HT1080 (cell line): ENCODE results near the gene CDC45. TPM values are rescaled to one million over a fixed set of nuclear protein-coding genes. Genes with fewer than 3 reads are reported as not detected.

Experiments used
- DNase-seq: peaks from one replicate; pipeline ENCODE4 v3.0.0-alpha.2; 2015; ENCODE audit warnings: low read depth
- total RNA-seq: library from RNA; depleted of rRNA; stranded (reverse); fragments of >200 nt; shearing (Covaris generic); gene quantifications from 2 replicates; pipeline ENCODE4 v1.2.3, GENCODE V29; 2014

Gene CDC45
- total RNA-seq, 1 experiment from 2014 or later, result 56.6 TPM

DNA sequence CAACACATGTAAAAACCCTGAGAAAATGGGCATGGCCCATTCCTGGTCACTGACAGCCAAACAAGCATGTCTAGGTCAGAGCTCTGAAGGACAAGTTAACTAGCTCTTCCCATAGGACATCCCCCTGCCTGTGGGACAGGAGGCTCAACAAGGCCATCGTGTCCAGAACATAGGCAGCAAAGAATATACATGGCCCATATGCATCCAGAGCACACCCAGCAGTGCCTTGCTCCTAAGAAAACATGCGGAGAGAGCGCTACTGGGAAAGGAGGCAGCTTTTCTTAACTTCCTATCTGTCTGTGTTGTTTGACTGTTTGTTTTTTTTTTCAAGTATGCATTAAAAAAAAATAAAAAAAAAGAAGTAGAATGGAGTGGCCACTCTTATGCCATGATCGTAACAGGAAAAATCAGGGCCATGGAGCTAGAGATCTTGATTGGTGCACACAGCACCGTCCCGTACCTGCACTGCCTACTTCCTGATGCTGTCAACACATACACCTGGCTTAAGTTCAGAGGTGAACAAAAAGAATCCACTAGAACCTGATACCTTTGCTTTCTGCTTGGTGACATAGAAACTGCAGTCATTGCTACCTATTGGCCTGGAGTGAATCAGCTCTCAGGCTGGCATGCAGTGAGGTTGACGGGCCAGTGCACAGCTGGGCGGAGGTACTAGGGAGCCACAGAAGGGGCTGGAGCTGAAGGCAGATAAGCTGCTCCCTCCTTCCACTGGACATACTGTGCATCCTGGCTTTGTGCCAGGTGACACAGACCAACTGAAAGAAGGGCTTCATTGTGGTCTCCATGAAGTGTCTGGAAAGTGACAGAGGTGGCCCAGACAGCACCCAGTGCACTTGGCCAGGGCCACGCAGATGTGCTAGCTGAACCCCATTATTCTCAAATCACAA lies 12.6 kb upstream of the CDC45 start:
- DNase-seq, result no peak

DNA sequence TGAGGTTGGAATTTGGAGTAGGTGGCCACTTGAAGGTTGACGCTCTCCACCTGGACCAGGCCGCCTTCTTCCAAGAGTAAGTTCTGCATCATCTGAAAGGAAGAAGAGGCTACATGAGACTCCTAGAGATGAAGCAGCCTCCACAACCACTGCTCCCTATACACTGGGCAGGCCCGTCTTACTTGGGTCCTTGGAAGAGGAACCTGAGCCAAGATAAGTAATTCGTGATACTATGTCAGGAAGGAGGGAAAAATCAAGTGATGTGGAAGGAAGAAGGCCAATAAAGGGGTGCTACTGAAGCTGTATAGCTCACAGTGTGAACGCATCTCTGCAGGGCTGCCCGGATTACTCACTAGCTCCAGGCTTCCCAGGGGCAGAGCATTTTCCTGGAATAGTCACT lies 11.8 kb upstream of the CDC45 start:
- DNase-seq, result no peak

DNA sequence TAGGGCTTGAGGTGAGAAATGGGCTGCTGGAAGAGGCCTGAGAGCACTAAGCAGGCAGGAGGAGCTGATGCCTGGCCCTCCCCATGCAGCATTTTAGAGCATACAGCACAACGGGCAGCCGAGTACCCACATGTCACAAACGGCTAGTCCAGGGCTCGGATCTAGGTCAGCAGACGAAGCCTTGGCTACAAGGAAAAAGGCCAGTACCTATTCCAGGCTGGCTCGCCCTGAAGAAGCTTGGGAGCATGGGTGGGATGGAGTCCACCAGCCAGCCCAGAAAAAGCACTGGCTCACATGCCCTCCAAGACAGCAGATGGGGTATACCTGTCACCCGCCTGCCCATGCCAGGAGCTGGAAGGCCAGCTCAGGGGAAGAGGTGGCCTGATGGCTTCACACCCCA lies 10.3 kb upstream of the CDC45 start:
- no peak for DNase-seq

DNA sequence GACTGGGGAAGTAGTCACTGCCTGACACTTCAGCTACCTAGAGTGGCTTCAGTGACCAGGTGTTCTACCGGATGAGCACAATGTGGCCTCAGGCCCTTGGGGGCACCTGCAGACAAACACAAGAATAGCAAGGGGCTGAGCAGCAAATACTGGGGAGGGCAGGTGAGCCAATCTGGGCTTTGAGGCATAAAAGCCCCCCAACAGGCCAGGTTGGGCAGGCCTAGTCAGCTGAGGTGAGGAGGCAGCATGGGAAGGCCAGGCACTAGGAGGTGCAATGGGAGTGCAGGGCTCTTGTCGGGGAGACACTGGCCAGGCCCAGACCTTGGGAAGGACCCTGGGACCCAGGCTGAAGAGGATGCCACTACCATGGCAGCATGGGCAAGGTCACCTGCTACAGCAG lies 9.7 kb upstream of the CDC45 start:
- no peak for DNase-seq

DNA sequence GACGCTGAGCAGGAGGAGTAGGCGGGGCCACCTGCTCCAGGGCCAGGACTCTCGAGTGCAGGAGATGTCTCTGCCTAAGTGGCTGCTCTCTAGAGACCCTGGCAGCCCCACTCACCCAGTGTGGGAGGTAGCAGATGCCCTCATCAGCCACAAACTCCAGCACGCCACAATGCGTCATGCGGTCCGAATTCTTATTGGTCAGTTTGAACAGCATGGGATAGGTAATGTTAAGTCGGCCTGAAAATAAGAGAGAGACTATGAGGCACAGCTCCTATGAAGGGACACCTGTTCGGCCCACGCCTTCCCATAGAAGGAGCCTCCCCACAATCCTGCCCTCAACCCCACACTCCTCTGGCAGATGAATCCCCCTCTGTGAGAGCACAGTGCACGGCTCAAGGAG lies 8.1 kb upstream of the CDC45 start:
- no peak for DNase-seq

DNA sequence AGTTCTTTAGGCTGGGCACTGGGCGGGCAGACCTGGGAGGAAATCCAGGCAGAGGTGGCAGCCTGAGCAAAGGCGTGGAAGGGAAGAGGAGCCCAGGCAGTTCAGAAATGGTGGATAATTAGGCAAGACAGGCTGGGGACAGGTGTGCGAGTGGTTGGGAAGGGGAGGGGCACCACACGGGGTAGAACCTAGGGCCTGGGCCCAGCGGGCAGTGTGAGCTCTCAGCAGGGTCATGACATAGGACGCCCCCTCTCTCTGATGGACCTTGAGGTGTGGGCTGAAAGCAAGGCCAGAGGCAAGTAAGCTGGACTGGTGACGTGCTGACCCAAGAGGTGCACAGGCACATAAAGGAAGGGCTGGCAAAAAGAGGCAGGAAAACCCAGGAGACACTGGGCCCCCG lies 7.5 kb upstream of the CDC45 start:
- no peak for DNase-seq

DNA sequence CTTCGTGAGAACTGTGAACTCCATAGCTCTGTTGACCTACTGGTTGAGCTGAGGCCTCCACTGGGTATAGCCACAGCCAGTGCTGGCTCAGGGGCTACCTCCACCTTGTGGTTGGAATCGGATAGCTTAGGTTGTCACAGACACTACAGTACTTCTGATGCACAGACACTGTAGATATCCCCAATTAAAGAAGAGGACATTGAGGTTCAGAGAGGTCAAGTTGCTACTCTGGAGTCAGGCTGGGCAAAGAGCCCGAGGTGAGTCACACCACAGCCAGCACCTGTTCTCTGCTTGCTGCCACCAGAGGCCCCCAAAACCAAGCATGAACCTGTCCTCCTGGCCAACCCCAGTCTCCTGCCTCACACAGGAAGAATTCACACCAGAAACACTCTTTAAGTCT lies 6.1 kb upstream of the CDC45 start:
- no peak for DNase-seq

DNA sequence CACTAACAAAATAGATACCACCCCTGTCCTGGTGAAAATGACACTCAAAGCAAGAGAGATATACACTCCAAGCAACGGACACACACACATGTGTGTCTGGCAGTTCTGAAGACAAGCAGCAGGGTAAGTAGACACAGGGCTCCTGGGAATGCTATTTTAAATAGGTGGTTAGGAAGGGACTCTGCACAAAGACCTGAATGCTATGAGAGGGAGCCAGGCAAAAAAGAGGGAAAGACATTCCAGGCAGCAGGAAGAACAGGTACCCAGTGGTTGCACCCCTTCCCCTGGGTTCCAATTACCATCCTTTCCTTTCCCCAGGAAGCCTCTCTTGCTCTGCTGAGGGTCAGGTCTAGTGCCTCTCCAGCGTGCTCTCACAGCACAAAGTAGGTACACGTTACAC lies 3.7 kb upstream of the CDC45 start:
- no peak for DNase-seq

DNA sequence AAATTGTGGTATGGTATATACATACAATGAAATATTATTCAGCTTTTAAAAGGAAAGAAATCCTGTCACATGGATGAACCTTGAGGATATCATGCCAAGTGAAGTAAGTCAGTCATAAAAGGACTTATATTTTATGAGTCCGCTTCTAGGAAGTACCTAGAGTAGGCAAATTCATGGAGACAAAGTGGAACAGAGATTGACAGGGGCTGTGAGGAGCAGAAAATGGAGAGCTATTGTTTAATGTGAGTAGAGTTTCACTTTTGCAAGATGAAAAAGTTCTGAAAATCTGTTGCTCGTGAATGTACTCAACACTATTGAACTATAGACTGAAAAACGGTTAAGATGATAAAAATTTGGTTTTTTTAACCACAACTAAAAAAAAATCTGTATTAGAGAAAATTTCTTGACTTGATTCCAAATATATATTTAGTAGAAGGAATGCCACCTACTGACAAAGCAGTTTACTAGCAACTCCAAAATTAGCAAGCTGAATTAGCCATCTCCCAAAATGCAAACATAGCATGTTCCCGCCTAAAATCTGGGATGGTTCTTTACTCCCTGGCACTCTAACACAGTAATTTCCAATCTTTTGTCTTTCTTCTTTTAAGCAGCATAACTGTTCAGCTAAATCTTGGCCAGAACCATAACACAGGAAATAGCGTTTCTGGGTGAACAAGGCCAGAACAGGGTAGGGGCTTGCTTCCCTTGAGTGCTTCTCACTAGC lies 2.2 kb upstream of the CDC45 start:
- DNase-seq, result no peak

DNA sequence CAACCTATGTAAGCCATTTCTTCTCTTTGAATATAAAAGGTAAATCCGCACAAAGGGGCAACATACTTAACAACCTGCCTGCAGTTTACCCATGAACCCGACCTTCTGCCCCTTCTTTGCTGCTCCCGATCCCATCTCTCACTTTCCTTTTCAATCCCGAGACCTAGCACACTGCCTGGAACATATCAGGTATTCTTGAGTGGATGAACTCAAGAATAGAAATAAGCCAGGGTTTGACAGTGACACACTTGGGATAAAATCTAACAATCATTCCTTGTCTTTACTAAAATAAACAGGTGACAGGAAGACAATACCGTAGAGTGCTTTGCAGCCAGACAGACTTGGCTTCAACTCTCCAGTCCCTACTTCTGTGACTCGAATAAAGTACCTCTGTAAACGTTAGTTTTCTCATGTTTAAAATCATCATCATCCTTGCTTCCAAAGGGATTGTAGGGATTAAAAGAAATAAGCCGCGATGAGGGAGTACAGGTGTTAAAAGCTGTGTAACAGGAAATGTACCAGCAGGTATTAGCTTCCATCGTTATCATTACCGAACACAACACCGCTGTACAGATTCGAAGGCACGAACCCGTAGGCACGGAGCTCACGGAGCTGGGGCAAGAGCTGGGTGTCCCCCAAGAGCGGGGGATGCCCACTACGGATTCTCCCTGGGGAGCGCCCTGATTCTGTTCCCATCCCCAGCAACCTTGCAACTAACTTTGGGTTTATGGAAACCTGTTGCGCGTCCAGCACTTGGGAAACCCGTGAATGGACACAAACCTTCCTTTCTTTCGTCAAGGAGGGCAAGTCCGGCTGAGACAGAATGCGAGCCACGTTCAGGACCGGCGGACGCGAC lies 1.4 kb upstream of the CDC45 start:
- no peak for DNase-seq

DNA sequence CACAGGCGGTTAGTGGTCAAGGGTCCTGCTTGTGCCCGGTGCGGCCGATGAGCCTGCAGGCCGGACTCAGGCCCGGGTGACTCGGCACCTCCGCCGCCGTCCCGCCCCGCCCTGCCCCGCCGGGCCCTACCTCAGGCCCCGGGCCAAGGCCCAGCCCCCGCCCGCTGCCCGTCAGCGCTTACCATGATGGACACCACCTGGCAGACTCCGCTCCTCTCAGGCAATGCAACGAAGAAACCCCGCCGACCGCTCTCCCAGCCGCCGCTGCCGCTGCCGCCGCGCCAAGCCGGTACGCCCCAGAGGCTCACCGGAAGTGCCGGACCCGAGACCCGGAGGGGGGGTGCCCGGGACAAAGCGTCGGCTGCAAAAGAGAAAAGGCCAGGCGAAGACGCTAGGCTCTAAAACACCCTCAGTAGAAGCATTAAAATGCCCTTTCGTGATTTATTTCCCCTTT lies 792 bp upstream of the CDC45 start, which contains the start of gene UFD1:
Gene UFD1, minus strand, starts transcription at position 293 of the 454 bp plus-strand sequence. Its CDS starts 108 bp downstream, at position 185.
- peak; percentile 78 for DNase-seq

DNA sequence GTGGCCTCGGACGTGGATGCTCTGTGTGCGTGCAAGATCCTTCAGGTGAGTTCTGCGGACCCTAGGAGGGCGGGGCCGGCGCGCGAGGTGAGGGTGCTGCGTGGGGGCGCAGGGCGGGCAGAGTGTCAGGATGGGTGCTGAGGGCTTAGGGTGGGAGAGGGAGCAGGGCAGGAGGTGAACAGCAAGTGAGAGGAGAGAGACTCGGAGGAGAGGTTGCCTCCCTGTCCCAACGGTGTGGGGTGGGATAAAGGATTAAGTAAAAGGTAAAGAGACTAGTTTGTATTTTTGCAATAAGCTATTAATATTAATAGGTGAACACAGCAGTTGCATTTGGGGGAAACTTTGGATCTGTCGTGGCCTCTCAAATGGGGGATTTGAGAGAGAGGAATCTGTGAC lies 451 bp downstream of the CDC45 start:
- DNase-seq, result no peak

DNA sequence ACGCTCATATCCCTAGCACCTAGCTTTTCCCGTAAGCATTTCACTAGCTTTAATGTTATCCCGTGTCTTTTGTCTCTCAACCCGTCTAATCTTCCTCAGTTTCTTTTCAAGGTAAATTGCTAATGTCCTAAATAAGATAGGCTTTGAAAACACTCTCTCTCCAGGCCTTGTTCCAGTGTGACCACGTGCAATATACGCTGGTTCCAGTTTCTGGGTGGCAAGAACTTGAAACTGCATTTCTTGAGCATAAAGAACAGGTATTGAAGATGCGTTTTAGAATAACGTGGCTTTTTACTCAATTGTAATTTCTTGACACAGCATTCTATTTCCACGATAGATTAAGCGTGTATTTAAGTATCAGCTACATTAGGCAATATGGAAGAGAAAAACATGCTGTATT lies 1.1 kb downstream of the CDC45 start:
- DNase-seq, result no peak

DNA sequence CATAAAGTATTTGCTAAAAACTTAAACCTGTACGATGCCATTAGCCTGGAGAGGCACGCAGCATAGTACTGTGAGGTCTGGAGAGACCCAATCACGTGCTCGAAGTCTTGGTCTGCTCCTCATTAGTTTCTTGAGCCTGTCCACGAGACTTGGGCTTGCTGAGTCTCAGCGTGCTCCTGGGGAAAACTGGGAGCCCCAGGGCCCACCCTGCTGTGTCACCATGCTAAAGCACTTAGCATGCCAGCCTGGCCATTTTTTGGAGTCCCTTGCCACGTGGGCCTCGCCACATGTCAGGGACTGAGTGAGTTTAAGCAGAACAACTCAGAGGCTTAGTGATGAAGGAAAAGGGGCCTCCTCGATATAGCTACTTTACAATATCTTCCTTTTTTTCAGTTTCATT lies 2.6 kb downstream of the CDC45 start:
- DNase-seq, result no peak

DNA sequence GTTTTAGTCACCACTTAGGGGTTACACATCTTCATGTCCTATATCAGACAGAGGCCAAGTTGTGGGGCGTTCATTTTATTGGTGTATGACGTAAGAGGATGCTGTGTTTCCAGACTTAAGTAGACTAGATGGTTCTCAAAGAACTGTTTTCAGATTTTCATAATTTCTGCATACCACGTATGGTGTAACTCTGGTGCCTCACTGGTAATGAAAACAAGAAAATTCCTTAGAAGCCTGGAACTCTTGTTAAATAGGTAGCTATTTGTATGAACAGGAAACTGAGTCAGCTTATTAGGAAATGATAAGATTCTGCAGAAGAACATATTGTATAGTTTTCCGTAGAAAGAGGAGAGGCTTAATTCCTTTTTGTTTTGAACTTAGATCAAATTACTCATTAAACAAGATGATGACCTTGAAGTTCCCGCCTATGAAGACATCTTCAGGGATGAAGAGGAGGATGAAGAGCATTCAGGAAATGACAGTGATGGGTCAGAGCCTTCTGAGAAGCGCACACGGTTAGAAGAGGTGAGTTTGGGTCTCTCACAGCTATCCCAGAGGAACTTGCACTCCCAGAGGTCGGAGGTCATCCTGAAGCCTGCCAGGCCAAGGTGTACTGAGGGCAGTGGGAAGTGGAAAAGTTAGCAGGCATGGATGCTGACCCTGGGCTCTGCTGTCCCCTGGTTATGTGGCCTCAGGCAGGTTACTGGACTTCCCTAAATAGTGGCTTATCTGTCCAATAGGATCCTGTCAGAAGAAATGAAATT lies 3.9 kb downstream of the CDC45 start:
- DNase-seq, result peak; percentile 5

DNA sequence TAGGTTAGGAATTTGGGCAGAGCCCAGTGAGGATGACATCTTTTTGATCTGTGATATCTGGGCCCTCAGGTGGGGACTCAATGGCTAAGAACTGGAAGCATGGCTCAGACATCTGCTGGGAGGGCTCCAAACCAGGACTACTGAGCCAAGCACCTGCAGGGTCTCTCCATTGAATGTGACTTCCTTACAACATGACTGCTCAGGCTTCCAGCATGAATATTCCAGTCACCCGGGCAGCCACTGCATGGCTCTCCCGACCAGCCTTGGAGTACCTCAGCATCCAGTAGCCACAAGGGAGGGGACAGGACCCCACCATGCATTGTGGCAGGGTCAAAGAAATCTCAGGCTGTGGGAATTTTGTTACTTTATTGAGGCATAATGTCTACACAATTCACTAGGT lies 8.6 kb downstream of the CDC45 start:
- no peak for DNase-seq

DNA sequence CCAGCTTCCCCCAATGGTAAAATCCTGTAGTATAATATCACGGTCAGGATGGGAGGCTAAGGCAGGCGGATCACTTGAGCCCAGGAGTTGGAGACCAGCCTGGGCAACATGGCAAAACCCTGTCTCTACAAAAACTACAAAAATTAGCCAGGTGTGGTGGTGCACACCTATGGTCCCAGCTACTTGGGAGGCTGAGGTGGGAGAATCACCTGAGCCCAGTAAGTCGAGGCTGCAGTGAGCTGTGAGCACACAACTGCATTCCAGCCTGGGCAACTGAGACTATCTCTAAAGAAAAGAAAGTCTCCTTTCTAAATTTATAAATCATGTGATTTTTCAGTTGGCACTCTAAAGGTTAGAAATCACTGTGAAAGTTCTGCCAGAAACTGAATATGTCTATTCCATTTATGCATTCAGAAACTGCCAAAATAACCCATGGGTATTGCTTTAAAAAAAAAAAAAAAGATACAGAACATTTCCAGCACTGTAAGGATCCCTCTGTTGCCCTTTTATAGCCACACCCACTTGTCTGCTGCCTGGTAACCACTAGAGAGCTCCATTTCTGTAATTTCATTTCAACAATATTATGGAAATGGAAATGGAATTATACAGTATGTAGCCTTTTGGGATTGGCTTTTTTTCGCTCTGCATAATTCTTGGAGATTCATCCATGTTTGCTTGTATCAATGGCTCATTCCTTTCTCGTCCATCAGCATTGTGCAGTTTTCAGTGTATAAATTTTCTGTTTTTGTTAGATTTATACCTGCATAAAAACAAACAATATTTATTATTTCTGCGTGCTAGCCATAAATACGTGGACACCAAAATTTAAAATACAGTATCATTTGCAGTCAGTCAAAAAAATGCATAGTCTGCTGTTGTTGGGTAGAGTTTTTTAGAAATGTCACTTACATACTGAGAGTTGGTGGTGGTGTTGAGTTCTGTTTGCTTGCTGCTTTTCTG lies 9.4 kb downstream of the CDC45 start:
- no peak for DNase-seq

DNA sequence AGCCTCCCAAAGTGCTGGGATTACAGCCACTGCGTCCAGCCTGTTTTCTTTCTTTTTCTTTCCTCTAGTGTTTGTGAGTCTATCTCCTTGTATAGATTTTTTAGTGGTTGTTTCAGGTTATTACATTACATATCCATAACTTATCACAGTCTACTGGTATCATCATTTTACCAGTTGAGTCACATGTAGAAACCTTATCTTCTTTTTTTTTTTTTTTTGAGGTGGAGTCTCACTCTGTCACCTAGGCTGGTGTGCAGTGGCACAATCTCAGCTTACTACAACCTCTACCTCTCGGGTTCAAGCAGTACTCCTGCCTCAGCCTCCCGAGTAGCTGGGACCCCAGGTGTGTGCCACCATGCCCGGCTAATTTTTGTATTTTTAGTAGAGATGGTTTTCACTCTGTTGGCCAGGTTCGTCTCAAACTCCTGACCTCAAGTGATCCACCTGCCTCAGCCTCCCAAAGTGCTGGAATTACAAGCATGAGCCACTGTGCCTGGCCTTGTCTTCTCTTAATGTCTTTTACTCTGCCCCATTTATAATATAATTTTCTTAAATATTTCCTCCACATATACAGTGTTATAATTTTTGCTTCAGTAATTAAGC lies 11.0 kb downstream of the CDC45 start:
- no peak for DNase-seq

DNA sequence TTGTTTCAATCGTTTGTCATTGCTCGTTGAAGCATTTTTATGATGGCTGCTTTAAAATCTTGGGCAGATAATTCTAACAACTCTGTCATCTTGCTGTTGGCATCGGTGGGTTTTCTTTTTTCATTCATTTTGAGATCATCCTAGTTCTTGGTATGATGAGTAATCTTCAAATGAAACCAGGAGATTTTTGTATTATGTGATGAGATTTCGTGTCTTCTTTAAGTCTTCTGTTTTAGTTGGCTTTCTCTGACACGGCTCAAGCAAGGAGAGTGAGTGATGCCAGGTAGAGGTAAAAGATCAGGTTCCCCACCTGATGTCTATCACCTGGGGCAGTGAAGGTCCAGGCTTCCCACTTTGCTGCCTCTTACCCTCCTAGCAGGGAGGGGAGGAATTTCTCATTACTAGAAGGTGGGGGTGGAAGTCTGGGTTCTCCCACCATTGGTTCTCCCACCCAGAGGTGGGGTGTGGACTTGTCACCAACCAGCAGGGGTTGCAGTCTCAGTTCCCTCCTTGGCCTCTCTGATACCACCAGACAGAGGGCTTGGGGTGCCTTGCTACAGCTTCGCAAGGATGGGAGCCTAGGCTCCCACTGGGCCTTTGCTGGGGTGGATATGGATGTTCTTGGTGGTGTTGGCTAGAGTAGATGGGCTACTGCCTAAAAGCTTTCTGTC lies 12.9 kb downstream of the CDC45 start:
- DNase-seq, result no peak
